H1 (cell line): Measurements from ENCODE around the gene RMRP. TPM values are rescaled to one million over a fixed set of nuclear protein-coding genes. Genes with fewer than 3 reads are reported as not detected.

Experiments
- CTCF ChIA-PET: fragments of 300-600 bp; sonication (Branson Sonifier 250); formaldehyde crosslinking; loops from one replicate; lab custom pipeline; 2021; ENCODE audit not compliant: partially characterized antibody; lab: Charles Lee
- POLR2A ChIA-PET: fragments of 300-600 bp; sonication (Branson Sonifier 250); formaldehyde crosslinking; loops from one replicate; lab custom pipeline; 2021; ENCODE audit warnings: inconsistent platforms; ENCODE audit not compliant: partially characterized antibody; lab: Charles Lee
- DNase-seq, 2 experiments: peaks; one replicate each; pipeline versions ENCODE4 v3.0.0 to v3.0.0-alpha.2; 2010 to 2022; ENCODE audit warnings: low spot score in 2 of 2, low read depth in 1 of 2, mixed read lengths in 1 of 2
- FAIRE-seq: peaks from 2 replicates; lab custom pipeline; 2011; peaks lifted over from hg19 to GRCh38; lab: Jason Lieb, UNC
- H2AFZ ChIP-seq: 2 replicates; pipeline ENCODE4 v1.8.1; 2012; ENCODE audit warnings: low read length, inconsistent platforms
- H2AK5ac ChIP-seq: 2 replicates; pipeline ENCODE4 v1.6.1; 2013; ENCODE audit warnings: low read depth, low read length
- H2BK120ac ChIP-seq: replicated peaks from 2 replicates; pipeline ENCODE3; 2013; ENCODE audit warnings: low read depth, low read length, inconsistent platforms
- H2BK12ac ChIP-seq: 2 replicates; pipeline ENCODE4 v1.6.1; 2013; ENCODE audit warnings: low read depth, low read length
- H2BK15ac ChIP-seq: 2 replicates; pipeline ENCODE4 v1.6.1; 2013; ENCODE audit warnings: low read length
- H2BK20ac ChIP-seq: 2 replicates; pipeline ENCODE4 v1.6.1; 2013; ENCODE audit warnings: low read length
- H2BK5ac ChIP-seq: 2 replicates; pipeline ENCODE4 v1.6.1; 2013; ENCODE audit warnings: low read depth, low read length
- H3K14ac ChIP-seq: 2 replicates; pipeline ENCODE4 v1.6.1; 2013; ENCODE audit warnings: inconsistent platforms; ENCODE audit not compliant: insufficient read length
- H3K18ac ChIP-seq: 2 replicates; pipeline ENCODE4 v1.6.1; 2013; ENCODE audit warnings: low read length; ENCODE audit errors: extremely low read depth
- H3K23ac ChIP-seq: 2 replicates; pipeline ENCODE4 v1.6.1; 2013; ENCODE audit warnings: inconsistent platforms; ENCODE audit not compliant: insufficient read length
- H3K23me2 ChIP-seq: 2 replicates; pipeline ENCODE4 v1.6.1; 2013; ENCODE audit warnings: low read depth, low read length
- H3K27ac ChIP-seq: 2 replicates; pipeline ENCODE4 v1.6.1; 2011; ENCODE audit warnings: low read depth, low read length, inconsistent platforms
- H3K27me3 ChIP-seq, 4 experiments: replicated peaks in 1 of 4; 1 replicate in 1 of 4; 2 replicates in 3 of 4; pipeline versions ENCODE4 v1.6.1 to v1.8.1; 2011 to 2013; ENCODE audit warnings: low read length in 3 of 4, mild to moderate bottlenecking in 3 of 4, inconsistent platforms in 2 of 4, mixed read lengths in 2 of 4, moderate library complexity in 1 of 4; ENCODE audit not compliant: control insufficient read depth in 3 of 4, insufficient read depth in 3 of 4; ENCODE audit errors: extremely low read depth in 1 of 4
- H3K36me3 ChIP-seq, 4 experiments: 2 replicates each; pipeline versions ENCODE4 v1.6.1 to v1.8.1; 2011 to 2013; ENCODE audit warnings: mild to moderate bottlenecking in 4 of 4, low read length in 3 of 4, moderate library complexity in 2 of 4, control low read depth in 1 of 4, inconsistent platforms in 1 of 4; ENCODE audit not compliant: insufficient read depth in 4 of 4, control insufficient read depth in 2 of 4
- H3K4ac ChIP-seq: replicated peaks from 2 replicates; pipeline ENCODE3; 2013; ENCODE audit warnings: low read length, low read depth, mixed read lengths, inconsistent platforms; ENCODE audit not compliant: insufficient read length
- H3K4me1 ChIP-seq, 4 experiments: replicated peaks in 1 of 4; 1 replicate in 1 of 4; 2 replicates in 3 of 4; pipeline versions ENCODE4 v1.6.1 to v1.8.1; 2011 to 2013; ENCODE audit warnings: low read length in 3 of 4, inconsistent platforms in 2 of 4, mixed read lengths in 1 of 4; ENCODE audit not compliant: insufficient read depth in 4 of 4, control insufficient read depth in 3 of 4
- H3K4me2 ChIP-seq, 2 experiments: 2 replicates each; pipeline versions ENCODE4 v1.6.1 to v1.8.1; 2011 to 2013; ENCODE audit warnings: low read depth in 2 of 2, low read length in 2 of 2, control low read depth in 1 of 2, inconsistent platforms in 1 of 2, mild to moderate bottlenecking in 1 of 2; ENCODE audit not compliant: insufficient read depth in 1 of 2
- H3K4me3 ChIP-seq, 4 experiments: fragments of 200-600, 300-600 bp in 1 of 4; sonication (generic), shearing (Covaris generic), sonication (Bioruptor Twin) in 1 of 4; 2 replicates each; pipeline versions ENCODE4 v1.5.1 to v1.8.1; 2011 to 2016; ENCODE audit warnings: low read length in 4 of 4, low read depth in 3 of 4, control low read depth in 2 of 4, inconsistent platforms in 2 of 4, mild to moderate bottlenecking in 2 of 4, mixed read lengths in 1 of 4, moderate library complexity in 1 of 4; ENCODE audit not compliant: insufficient read depth in 2 of 4; ENCODE audit errors: extremely low read depth in 1 of 4
- H3K56ac ChIP-seq: replicated peaks from 2 replicates; pipeline ENCODE3; 2013; ENCODE audit warnings: low read depth, mild to moderate bottlenecking, mixed read lengths, low read length, inconsistent platforms; ENCODE audit not compliant: insufficient read length
- H3K79me1 ChIP-seq: 2 replicates; pipeline ENCODE4 v1.6.1; 2013; ENCODE audit warnings: low read depth, low read length, control low read depth
- H3K79me2 ChIP-seq, 2 experiments: 2 replicates each; pipeline versions ENCODE4 v1.6.1 to v1.8.1; 2012 to 2013; ENCODE audit warnings: low read length in 2 of 2, mild to moderate bottlenecking in 2 of 2, inconsistent platforms in 1 of 2; ENCODE audit not compliant: insufficient read depth in 2 of 2, control insufficient read depth in 1 of 2
- H3K9ac ChIP-seq, 4 experiments: replicated peaks in 1 of 4; 1 replicate in 1 of 4; 2 replicates in 3 of 4; pipeline versions ENCODE4 v1.6.1 to v1.8.1; 2011 to 2013; ENCODE audit warnings: low read depth in 3 of 4, low read length in 3 of 4, control low read depth in 2 of 4, mild to moderate bottlenecking in 2 of 4, moderate library complexity in 2 of 4, inconsistent platforms in 1 of 4; ENCODE audit errors: extremely low read depth in 1 of 4
- H3K9me3 ChIP-seq, 2 experiments: 2 replicates each; pipeline versions ENCODE4 v1.6.1 to v1.8.1; 2012 to 2013; ENCODE audit warnings: mild to moderate bottlenecking in 2 of 2, moderate library complexity in 2 of 2, control low read depth in 1 of 2, inconsistent platforms in 1 of 2, low read depth in 1 of 2, low read length in 1 of 2, mixed read lengths in 1 of 2; ENCODE audit not compliant: insufficient read depth in 2 of 2
- H4K20me1 ChIP-seq, 2 experiments: replicated peaks in 1 of 2; 2 replicates each; pipeline versions ENCODE3 to v1.8.1; 2011 to 2013; ENCODE audit warnings: inconsistent platforms in 2 of 2, low read length in 2 of 2, mild to moderate bottlenecking in 1 of 2; ENCODE audit not compliant: insufficient read depth in 2 of 2, control insufficient read depth in 1 of 2
- H4K5ac ChIP-seq: 2 replicates; pipeline ENCODE4 v1.6.1; 2013; ENCODE audit warnings: low read length, low read depth, mixed read lengths, inconsistent platforms; ENCODE audit not compliant: insufficient read length
- H4K8ac ChIP-seq: 2 replicates; pipeline ENCODE4 v1.8.0; 2013; ENCODE audit warnings: mild to moderate bottlenecking, moderate library complexity, low read length, inconsistent platforms; ENCODE audit not compliant: insufficient read depth; ENCODE audit errors: extremely low read depth
- H4K91ac ChIP-seq: replicated peaks from 2 replicates; pipeline ENCODE3; 2013; ENCODE audit warnings: low read length, mixed read lengths, inconsistent platforms; ENCODE audit not compliant: insufficient read length
- ATF2 ChIP-seq: IDR thresholded peaks from 2 replicates; pipeline ENCODE4 v1.6.1; 2012; ENCODE audit warnings: low read length, inconsistent platforms
- E2F6 ChIP-seq: IDR thresholded peaks from 2 replicates; pipeline ENCODE4 v1.6.1; 2012; ENCODE audit warnings: inconsistent platforms
- GABPA ChIP-seq: IDR thresholded peaks from 2 replicates; pipeline ENCODE4 v1.6.1; 2011; ENCODE audit warnings: mild to moderate bottlenecking, low read length, moderate library complexity, borderline replicate concordance; ENCODE audit not compliant: insufficient read depth
- JUND ChIP-seq: IDR thresholded peaks from 2 replicates; pipeline ENCODE4 v1.6.1; 2011; ENCODE audit warnings: mild to moderate bottlenecking, improper control_type of control experiment, low read length
- RXRA ChIP-seq: IDR thresholded peaks from 2 replicates; pipeline ENCODE4 v1.6.1; 2011; ENCODE audit warnings: low read depth, mild to moderate bottlenecking, low read length, moderate library complexity; ENCODE audit not compliant: insufficient read depth
- SIN3A ChIP-seq, 2 experiments: IDR thresholded peaks in 1 of 2; conservative IDR thresholded peaks in 1 of 2; 2 replicates each; pipeline ENCODE4 v1.6.1; 2011 to 2012; ENCODE audit warnings: low read length in 2 of 2, improper control_type of control experiment in 1 of 2, low read depth in 1 of 2, mild to moderate bottlenecking in 1 of 2
- SP4 ChIP-seq: IDR thresholded peaks from 2 replicates; pipeline ENCODE4 v1.6.1; 2012; ENCODE audit warnings: low read length, inconsistent platforms
- SUZ12 ChIP-seq: fragments of 200-600 bp; sonication (generic); IDR thresholded peaks from 2 replicates; pipeline ENCODE4 v1.6.1; 2012; ENCODE audit warnings: mild to moderate bottlenecking, inconsistent platforms, low read length, moderate library complexity, mixed read lengths
- TAF1 ChIP-seq: IDR thresholded peaks from 2 replicates; pipeline ENCODE4 v1.6.1; 2011; ENCODE audit warnings: mild to moderate bottlenecking, low read depth, low read length
- TEAD4 ChIP-seq: IDR thresholded peaks from 2 replicates; pipeline ENCODE4 v1.6.1; 2012; ENCODE audit warnings: low read depth, low read length, inconsistent platforms, mixed read lengths
- ZNF274 ChIP-seq: IDR thresholded peaks from 2 replicates; pipeline ENCODE4 v1.7.0; 2012; ENCODE audit warnings: low read length, borderline replicate concordance; ENCODE audit errors: extremely low read depth
- WGBS, 2 experiments: shearing (Covaris generic) in 1 of 2; methylation state at CpG; one replicate each; pipeline versions ENCODE4 v1.1.6 to v1.1.7; 2013 to 2015; ENCODE audit warnings: low lambda C conversion rate in 2 of 2, mixed read lengths in 2 of 2, inconsistent platforms in 1 of 2, low coverage in 1 of 2, missing lambda C conversion rate in 1 of 2; ENCODE audit not compliant: insufficient replicate concordance in 2 of 2, insufficient coverage in 1 of 2, insufficient read length in 1 of 2; ENCODE audit errors: extremely low coverage in 1 of 2, missing lambda C conversion rate in 1 of 2; 5-methylcytosine and 5-hydroxymethylcytosine counted together
- polyA plus RNA-seq, 7 experiments: library from polyadenylated mRNA; depleted of rRNA in 3 of 7; stranded (reverse) in 5 of 7; unstranded in 2 of 7; fragments of >200 nt in 5 of 7; fragments of 200-250 nt in 2 of 7; gene quantifications; 1 replicate in 5 of 7; 2 replicates in 1 of 7; 4 replicates in 1 of 7; pipeline versions ENCODE4 v1.2.1 to v1.2.3, GENCODE V29; 2011 to 2013; ENCODE audit warnings: missing spikeins in 2 of 7, mixed read lengths in 2 of 7
- total RNA-seq: library from RNA; stranded (reverse); fragmentation: NEBNext Ultra II Directional; extraction: Animal tissue kit (Norgen Biotek cat#: 25700); gene quantifications from 2 replicates; pipeline ENCODE4 v1.2.1, GENCODE V29; 2021

Gene RMRP
- total and polyA plus RNA-seq, 2 of the 8 experiments (the other 6 are each of a cell fraction or from before 2014, with no cell fraction given), result 169 to 14,987 TPM

GRCh38 chr9:35666549-35666948, 8.7 kb upstream of the RMRP start:
- no peak overlapping the region for H3K4me3 ChIP-seq
- no peak for TF ChIP-seq SP4
- TF ChIP-seq SIN3A (conservative IDR thresholded peaks at IDR 0.05 in 1 of 2, IDR thresholded peaks at IDR 0.05 in 1 of 2; ENCODE audit: low read depth in 1 of 2, low read length in 2 of 2), result no peak
- TF ChIP-seq SUZ12, result no peak
- TF ChIP-seq E2F6, result no peak
- no peak for TF ChIP-seq ZNF274
- no peak for TF ChIP-seq RXRA
- TF ChIP-seq TEAD4, result no peak
- TF ChIP-seq ATF2, result no peak
- TF ChIP-seq TAF1, result no peak
- no peak for TF ChIP-seq GABPA
- no peak for TF ChIP-seq JUND

More at GRCh38 chr9:35666549-35666948, 8.7 kb upstream of the RMRP start:
- Histone ChIP-seq H2AFZ (no peak overlapping the region), H3K9ac (no peak overlapping the region), H3K4me2 (no peak overlapping the region), H3K79me2 (no peaks in the 10 kb centered on the region; a peak in 1 of 4 replicates), H3K56ac (no peak overlapping the region), H3K23ac (no peak overlapping the region), H4K8ac (no peak overlapping the region), H3K14ac (no peak overlapping the region), H3K4me1 (peaks cover 0 to 5% (median 1%) of the 10 kb centered on the region in 4 experiments; a peak in 5 of 7 replicates), H2BK120ac (no peak overlapping the region), H3K9me3 (no peaks in the 10 kb centered on the region), H2BK20ac (no peak overlapping the region), H2BK15ac (peak overlapping the region; percentile 25; the same call in 1 of the 2 replicates), H2BK12ac (no peak overlapping the region), H4K91ac (no peak overlapping the region), H3K79me1 (peaks cover 2% of the 10 kb centered on the region; the same call in 1 of the 2 replicates), H2BK5ac (no peak overlapping the region), H3K18ac (no peak overlapping the region), H4K20me1 (peaks cover 0 to 2% of the 10 kb centered on the region in 2 experiments), H2AK5ac (peak overlapping the region; percentile 77; the same call in 1 of the 2 replicates), H3K27ac (no peak overlapping the region), H3K27me3 (no peaks in the 10 kb centered on the region), H3K4ac (no peak overlapping the region), H3K36me3 (peaks cover 5 to 19% (median 11%) of the 10 kb centered on the region in 4 experiments), H3K23me2 (peaks cover 4% of the 10 kb centered on the region; the same call in 1 of the 2 replicates), H4K5ac (no peak overlapping the region)
- FAIRE-seq (no peak), DNase-seq (no peak)
- 95% methylated on average over 5 of the region's 5 CpGs; no CpG with 5 or more reads in 1 of the 2 experiments for WGBS, 2 experiments
- CTCF ChIA-PET, result interaction anchor here (0.9 to 15.9 kb wide), 7 partner anchors 9 to 63 kb away, joined by 3 to 347 read pairs (median 90); partner anchors contain the start of genes CCDC107, CREB3, RMRP and SIT1
- POLR2A ChIA-PET, result interaction anchor here (0.8 to 6.6 kb wide), 5 partner anchors 9 to 94 kb away, joined by 3 to 65 read pairs (median 24); partner anchors contain the start of genes CA9 and TPM2
